AG04450 (cell line): ENCODE data around the gene GJA1. TPM values are rescaled to one million over a fixed set of nuclear protein-coding genes. Genes with fewer than 3 reads are reported as not detected.

Experiments used
- CTCF ChIA-PET: fragments of 300-600, 350-600 bp; formaldehyde crosslinking; extraction: SDS; loops from one replicate; lab custom pipeline; 2022; ENCODE audit warnings: antibody characterized with exemption, inconsistent platforms; lab: Charles Lee
- POLR2A ChIA-PET: fragments of 350-600 bp; formaldehyde crosslinking; extraction: SDS; loops from one replicate; lab custom pipeline; 2021; ENCODE audit warnings: antibody characterized with exemption, inconsistent platforms; lab: Yijun Ruan, JAX
- DNase-seq: peaks from one replicate; pipeline ENCODE4 v3.0.0-alpha.2; 2011; ENCODE audit warnings: low read depth, low spot score
- H3K27ac ChIP-seq: one replicate; pipeline ENCODE4 v1.5.1; 2012; ENCODE audit warnings: low read depth, low read length, control low read depth
- H3K27me3 ChIP-seq: one replicate; pipeline ENCODE4 v1.6.0; 2012; ENCODE audit warnings: low read length; ENCODE audit not compliant: control insufficient read depth, insufficient read depth
- H3K4me3 ChIP-seq: 2 replicates; pipeline ENCODE4 v1.5.1; 2011; ENCODE audit warnings: mild to moderate bottlenecking, low read depth, low read length, control low read depth
- H3K9me3 ChIP-seq: 2 replicates; pipeline ENCODE4 v1.5.1; 2012; ENCODE audit warnings: low read length; ENCODE audit not compliant: control insufficient read depth, insufficient read depth
- CTCF ChIP-seq: IDR thresholded peaks from 2 replicates; pipeline ENCODE4 v1.5.1; 2011; ENCODE audit warnings: low read depth, low read length, control low read depth, inconsistent platforms
- polyA plus RNA-seq: library from polyadenylated mRNA; depleted of rRNA; stranded (reverse); fragments of >200 nt; gene quantifications from 2 replicates; pipeline ENCODE4 v1.2.3, GENCODE V29; 2011

Gene GJA1
- polyA plus RNA-seq, 1 experiment: 323 TPM

GRCh38 chr6:121436960-121437850, 1.8 kb downstream of the GJA1 start:
- no peak for TF ChIP-seq CTCF
- H3K27ac ChIP-seq: peak overlapping the region; percentile 83
- peaks cover 3% of the 10 kb centered on the region; the same call in 1 of the 2 replicates for H3K9me3 ChIP-seq
- H3K27me3 ChIP-seq: no peaks in the 10 kb centered on the region
- peak; percentile 11 for DNase-seq
- ChIA-PET CTCF (interaction anchor here (0.8 to 10.1 kb wide), 6 partner anchors 55 to 747 kb away, joined by 3 to 83 read pairs (median 6); no protein-coding TSS in a partner anchor), POLR2A (interaction anchor here (0.5 to 1.6 kb wide), 7 partner anchors 14 to 507 kb away, joined by 3 to 9 read pairs (median 4); no protein-coding TSS in a partner anchor)
- H3K4me3 ChIP-seq: peak overlapping the region; percentile 87

- Histone ChIP-seq H3K4me3 (peak overlapping the region; percentile 87), H3K9me3 (peaks cover 3% of the 10 kb centered on the region; the same call in 1 of the 2 replicates), H3K27me3 (no peaks in the 10 kb centered on the region), H3K27ac (peak overlapping the region; percentile 83)
- no peak for TF ChIP-seq CTCF
- ChIA-PET CTCF (interaction anchor here (0.8 to 10.1 kb wide), 4 partner anchors 8 to 595 kb away, joined by 3 to 83 read pairs (median 18); no protein-coding TSS in a partner anchor), POLR2A (interaction anchor here (0.7 to 1.6 kb wide), 2 partner anchors 13 to 311 kb away, joined by 3 to 9 read pairs; no protein-coding TSS in a partner anchor)
- DNase-seq: no peak
These were observed 2.6 kb downstream of the GJA1 start for GRCh38 chr6:121437851-121438651.

GRCh38 chr6:121438869-121439268, 3.4 kb downstream of the GJA1 start:
- no peak for DNase-seq
- no peak for TF ChIP-seq CTCF
- CTCF ChIA-PET: interaction anchor here (0.9 to 10.1 kb wide), 3 partner anchors 9 to 745 kb away, joined by 3 to 83 read pairs (median 4); no protein-coding TSS in a partner anchor
- H3K4me3 ChIP-seq: peak overlapping the region; percentile 87
- H3K9me3 ChIP-seq: peaks cover 3% of the 10 kb centered on the region; the same call in 1 of the 2 replicates
- POLR2A ChIA-PET: interaction anchor here (0.6 kb wide), 1 partner anchor 28 kb away, joined by 12 read pairs; no protein-coding TSS in a partner anchor
- H3K27ac ChIP-seq: no peak overlapping the region
- H3K27me3 ChIP-seq: no peaks in the 10 kb centered on the region

GRCh38 chr6:121439475-121439874, 4.0 kb downstream of the GJA1 start:
- no peak for DNase-seq
- no peaks in the 10 kb centered on the region for H3K27me3 ChIP-seq
- POLR2A ChIA-PET: no interaction called here
- TF ChIP-seq CTCF: no peak
- no peak overlapping the region for H3K27ac ChIP-seq
- no peaks in the 10 kb centered on the region; the same call in 1 of the 2 replicates for H3K9me3 ChIP-seq
- CTCF ChIA-PET: interaction anchor here (0.8 to 10.1 kb wide), 4 partner anchors 9 to 745 kb away, joined by 3 to 83 read pairs (median 4); no protein-coding TSS in a partner anchor
- H3K4me3 ChIP-seq: peak overlapping the region; percentile 87
